Tibial artery (tissue), 4 donors: ENCODE results near the gene NOS3.

Source experiments
- DNase-seq, 2 donors: peaks; one replicate each; pipeline ENCODE4 v3.0.0-alpha.2; 2019
- H3K27ac ChIP-seq, 2 donors: fragments of 200-600 bp; sonication (generic) in 1 of 2; 1 replicate in 1 of 2; 2 replicates in 1 of 2; pipeline ENCODE4 v1.5.1; 2018 to 2019; ENCODE audit warnings: mild to moderate bottlenecking in 1 of 2
- H3K27me3 ChIP-seq, 2 donors: fragments of 200-600 bp; sonication (generic) in 1 of 2; one replicate each; pipeline versions ENCODE4 v1.5.1 to v1.6.0; 2016 to 2019
- H3K36me3 ChIP-seq, 3 donors: fragments of 200-600 bp; sonication (generic) in 2 of 3; one replicate each; pipeline ENCODE4 v1.5.1; 2016 to 2019; ENCODE audit warnings: mild to moderate bottlenecking in 2 of 3
- H3K4me1 ChIP-seq, 4 donors: fragments of 200-600 bp; sonication (generic) in 2 of 4; 1 replicate in 3 of 4; 2 replicates in 1 of 4; pipeline ENCODE4 v1.5.1; 2016 to 2019
- H3K4me3 ChIP-seq, 2 donors: fragments of 200-600 bp; sonication (generic) in 1 of 2; 1 replicate in 1 of 2; 2 replicates in 1 of 2; pipeline ENCODE4 v1.5.1; 2018 to 2019; ENCODE audit warnings: mild to moderate bottlenecking in 2 of 2
- H3K9me3 ChIP-seq, 3 donors: fragments of 200-600 bp; sonication (generic) in 1 of 3; one replicate each; pipeline ENCODE4 v1.5.1; 2016 to 2019
- CTCF ChIP-seq, 2 experiments: fragments of 200-600 bp in 1 of 2; fragments of 450-650 bp in 1 of 2; IDR thresholded peaks; one replicate each; pipeline ENCODE4 v1.5.1; 2017 to 2019; ENCODE audit warnings: antibody characterized with exemption in 2 of 2, mild to moderate bottlenecking in 1 of 2, moderate library complexity in 1 of 2
- intact Hi-C: fragments of 100-400 bp; cut with DNase I; formaldehyde crosslinking; loops from one replicate; pipeline ENCODE4 v1.15.0; 2023; ENCODE audit warnings: low total_unique reads

The NOS3 gene

GRCh38 chr7:150967349-150967748, 23.5 kb upstream of the NOS3 start:
- intact Hi-C loops = no loop called here
- no peak overlapping the region for H3K27ac ChIP-seq
- DNase-seq = no peak

GRCh38 chr7:150968056-150968733, 22.6 kb upstream of the NOS3 start:
- intact Hi-C loops = no loop called here
- H3K4me1 ChIP-seq = no peaks in the 10 kb centered on the region
- no peaks in the 10 kb centered on the region for H3K9me3 ChIP-seq
- no peaks in the 10 kb centered on the region for H3K36me3 ChIP-seq
- TF ChIP-seq CTCF (IDR thresholded peaks at IDR 0.05) = no peak
- H3K27me3 ChIP-seq = peaks cover 0 to 74% of the 10 kb centered on the region in 2 donors
- no peak overlapping the region for H3K4me3 ChIP-seq
- no peak overlapping the region for H3K27ac ChIP-seq
- no peak for DNase-seq

More at GRCh38 chr7:150967349-150967748, 23.5 kb upstream of the NOS3 start:
- no peak for TF ChIP-seq CTCF (IDR thresholded peaks at IDR 0.05)
- H3K4me3 ChIP-seq = no peak overlapping the region
- peaks cover 0 to 6% (median 2%) of the 10 kb centered on the region in 4 donors for H3K4me1 ChIP-seq
- H3K27me3 ChIP-seq = peaks cover 0 to 70% of the 10 kb centered on the region in 2 donors
- no peaks in the 10 kb centered on the region for H3K36me3 ChIP-seq
- no peaks in the 10 kb centered on the region for H3K9me3 ChIP-seq

GRCh38 chr7:150968734-150969372, 22.0 kb upstream of the NOS3 start:
- Histone ChIP-seq H3K4me3 (no peak overlapping the region), H3K27me3 (peaks cover 0 to 74% of the 10 kb centered on the region in 2 donors), H3K27ac (no peak overlapping the region), H3K4me1 (no peaks in the 10 kb centered on the region), H3K36me3 (no peaks in the 10 kb centered on the region), H3K9me3 (no peaks in the 10 kb centered on the region)
- no peak for TF ChIP-seq CTCF (IDR thresholded peaks at IDR 0.05)
- intact Hi-C loops = no loop called here
- no peak for DNase-seq

- no peak overlapping the region for H3K27ac ChIP-seq
- no peak for DNase-seq
- H3K36me3 ChIP-seq = no peaks in the 10 kb centered on the region
- no peaks in the 10 kb centered on the region for H3K9me3 ChIP-seq
- H3K4me3 ChIP-seq = no peak overlapping the region
- TF ChIP-seq CTCF (IDR thresholded peaks at IDR 0.05) = no peak
- intact Hi-C loops = no loop called here
- peaks cover 0 to 74% of the 10 kb centered on the region in 2 donors for H3K27me3 ChIP-seq
- H3K4me1 ChIP-seq = peaks cover 0 to 4% (median 3%) of the 10 kb centered on the region in 4 donors
Measured at GRCh38 chr7:150969475-150969874, 21.3 kb upstream of the NOS3 start.

- Histone ChIP-seq H3K27ac (no peak overlapping the region), H3K4me1 (peaks cover 0 to 12% (median 10%) of the 10 kb centered on the region in 4 donors), H3K9me3 (no peaks in the 10 kb centered on the region), H3K36me3 (no peaks in the 10 kb centered on the region), H3K27me3 (peaks cover 0 to 74% of the 10 kb centered on the region in 2 donors), H3K4me3 (no peak overlapping the region)
- no peak for DNase-seq
- TF ChIP-seq CTCF (IDR thresholded peaks at IDR 0.05) = no peak
- intact Hi-C loops = no loop called here
Measured at GRCh38 chr7:150970424-150970823, 20.4 kb upstream of the NOS3 start.
